ENCODE measurements around the gene ZNF735.
"Not testable (repeated sequence)": the region's sequence is repeated elsewhere in the genome, so short reads cannot be mapped to it uniquely, and the experiment has no call there.

The ZNF735 gene

GRCh38 chr7:64192148-64192704 is 14.8 kb upstream of the ZNF735 start:
- no peak overlapping the region for H4K5ac ChIP-seq (ENCODE audit: low read length)
- H2BK120ac ChIP-seq (ENCODE audit: low read depth, low read length), result no peak overlapping the region
- no peak overlapping the region for H3K4ac ChIP-seq (ENCODE audit: low read depth, low read length)
- H3K79me2 ChIP-seq (ENCODE audit: control insufficient read depth, insufficient read depth, low read length), result no peaks in the 10 kb centered on the region
- no peak overlapping the region for H3K4me2 ChIP-seq (ENCODE audit: low read length)
- H4K8ac ChIP-seq (ENCODE audit: low read depth, low read length), result no peak overlapping the region
- no peaks in the 10 kb centered on the region for H3K36me3 ChIP-seq (ENCODE audit: control insufficient read depth, insufficient read depth, low read length)
- no peak overlapping the region for H2BK5ac ChIP-seq (ENCODE audit: low read length)
- no peak overlapping the region for H2AK5ac ChIP-seq (ENCODE audit: low read length)
- no peaks in the 10 kb centered on the region for H3K4me1 ChIP-seq (ENCODE audit: control insufficient read depth, low read depth, low read length)
- H3K27me3 ChIP-seq (ENCODE audit: insufficient read depth, low read length, poor library complexity), result no peaks in the 10 kb centered on the region
- no peak overlapping the region for H3K23ac ChIP-seq (ENCODE audit: low read length)
- no peak for DNase-seq
- no peak overlapping the region for H3K27ac ChIP-seq (ENCODE audit: low read depth, low read length)
- no peak overlapping the region for H3K56ac ChIP-seq (ENCODE audit: low read length)
- H3K4me3 ChIP-seq (ENCODE audit: low read length), result no peak overlapping the region
- no peak overlapping the region for H2BK15ac ChIP-seq (replicated peaks; ENCODE audit: low read depth)
- WGBS (ENCODE audit: extremely low coverage, insufficient coverage, low lambda C conversion rate), result no CpG with 5 or more reads among the region's 24 CpGs
- no peak overlapping the region for H3K18ac ChIP-seq (ENCODE audit: low read length)
- no peak overlapping the region for H3K9ac ChIP-seq (ENCODE audit: low read length)
- no peaks in the 10 kb centered on the region for H3K79me1 ChIP-seq (ENCODE audit: low read length)

DNA sequence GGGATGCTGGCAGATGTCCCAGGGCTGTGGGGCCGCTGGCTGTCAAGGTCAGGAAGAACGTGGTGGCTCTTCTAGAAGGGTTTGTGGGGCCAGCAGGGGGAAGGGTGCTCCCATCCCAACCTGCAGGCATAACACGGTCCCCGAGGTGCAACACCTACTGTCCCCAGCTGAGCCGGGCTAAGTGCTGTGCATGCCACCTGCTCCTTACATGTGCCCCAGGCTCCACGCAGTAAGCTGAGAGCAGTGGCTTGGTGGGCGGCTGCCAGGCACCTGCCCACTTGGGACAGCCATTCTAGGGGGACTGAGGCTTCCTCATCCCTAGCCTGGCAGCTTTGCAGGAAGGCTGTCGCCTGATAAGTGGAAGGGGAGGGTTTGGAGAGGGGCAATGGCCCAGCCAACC is 14.2 kb upstream of the ZNF735 start:
- Histone ChIP-seq H3K4ac (ENCODE audit: low read depth, low read length) (no peak overlapping the region), H3K56ac (ENCODE audit: low read length) (no peak overlapping the region), H3K27ac (ENCODE audit: low read depth, low read length) (no peak overlapping the region), H3K9ac (ENCODE audit: low read length) (no peak overlapping the region), H2BK120ac (ENCODE audit: low read depth, low read length) (no peak overlapping the region), H3K23ac (ENCODE audit: low read length) (no peak overlapping the region), H3K79me2 (ENCODE audit: control insufficient read depth, insufficient read depth, low read length) (no peaks in the 10 kb centered on the region), H3K4me2 (ENCODE audit: low read length) (no peak overlapping the region), H3K27me3 (ENCODE audit: insufficient read depth, low read length, poor library complexity) (no peaks in the 10 kb centered on the region), H3K36me3 (ENCODE audit: control insufficient read depth, insufficient read depth, low read length) (no peaks in the 10 kb centered on the region), H3K18ac (ENCODE audit: low read length) (no peak overlapping the region), H3K79me1 (ENCODE audit: low read length) (no peaks in the 10 kb centered on the region), H3K4me3 (ENCODE audit: low read length) (no peak overlapping the region), H2BK5ac (ENCODE audit: low read length) (no peak overlapping the region), H2BK15ac (replicated peaks; ENCODE audit: low read depth) (no peak overlapping the region), H3K4me1 (ENCODE audit: control insufficient read depth, low read depth, low read length) (no peaks in the 10 kb centered on the region), H2AK5ac (ENCODE audit: low read length) (no peak overlapping the region), H4K5ac (ENCODE audit: low read length) (no peak overlapping the region), H4K8ac (ENCODE audit: low read depth, low read length) (no peak overlapping the region)
- no peak for DNase-seq
- WGBS (ENCODE audit: extremely low coverage, insufficient coverage, low lambda C conversion rate), result no CpG with 5 or more reads among the region's 8 CpGs

DNA sequence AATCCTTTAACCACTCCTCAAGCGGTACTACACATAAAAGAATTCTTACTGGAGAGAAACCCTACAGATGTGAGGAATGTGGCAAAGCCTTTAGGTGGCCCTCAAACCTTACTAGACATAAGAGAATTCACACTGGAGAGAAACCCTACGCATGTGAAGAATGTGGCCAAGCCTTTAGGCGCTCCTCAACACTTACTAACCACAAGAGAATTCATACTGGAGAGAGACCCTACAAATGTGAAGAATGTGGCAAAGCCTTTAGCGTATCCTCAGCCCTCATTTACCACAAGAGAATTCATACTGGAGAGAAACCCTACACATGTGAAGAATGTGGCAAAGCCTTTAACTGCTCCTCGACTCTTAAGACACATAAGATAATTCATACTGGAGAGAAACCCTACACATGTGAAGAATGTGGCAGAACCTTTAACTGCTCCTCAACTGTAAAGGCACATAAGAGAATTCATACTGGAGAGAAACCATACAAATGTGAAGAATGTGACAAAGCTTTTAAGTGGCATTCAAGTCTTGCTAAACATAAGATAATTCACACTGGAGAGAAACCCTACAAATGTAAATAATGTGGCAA is 12.8 kb downstream of the ZNF735 start:
- H3K4me3 ChIP-seq (ENCODE audit: low read length); H4K8ac ChIP-seq (ENCODE audit: low read depth, low read length); H3K56ac ChIP-seq (ENCODE audit: low read length); H3K4ac ChIP-seq (ENCODE audit: low read depth, low read length); H3K79me1 ChIP-seq (ENCODE audit: low read length); H2AK5ac ChIP-seq (ENCODE audit: low read length); H2BK120ac ChIP-seq (ENCODE audit: low read depth, low read length); H2BK5ac ChIP-seq (ENCODE audit: low read length); H3K9ac ChIP-seq (ENCODE audit: low read length); H3K27me3 ChIP-seq (ENCODE audit: insufficient read depth, low read length, poor library complexity); DNase-seq; H3K18ac ChIP-seq (ENCODE audit: low read length); H3K4me1 ChIP-seq (ENCODE audit: control insufficient read depth, low read depth, low read length); H3K23ac ChIP-seq (ENCODE audit: low read length); H2BK15ac ChIP-seq (replicated peaks; ENCODE audit: low read depth); H3K36me3 ChIP-seq (ENCODE audit: control insufficient read depth, insufficient read depth, low read length); H3K79me2 ChIP-seq (ENCODE audit: control insufficient read depth, insufficient read depth, low read length); H3K27ac ChIP-seq (ENCODE audit: low read depth, low read length); H3K4me2 ChIP-seq (ENCODE audit: low read length); H4K5ac ChIP-seq (ENCODE audit: low read length): not testable (repeated sequence)
- no CpG with 5 or more reads among the region's 5 CpGs for WGBS (ENCODE audit: extremely low coverage, insufficient coverage, low lambda C conversion rate)

DNA sequence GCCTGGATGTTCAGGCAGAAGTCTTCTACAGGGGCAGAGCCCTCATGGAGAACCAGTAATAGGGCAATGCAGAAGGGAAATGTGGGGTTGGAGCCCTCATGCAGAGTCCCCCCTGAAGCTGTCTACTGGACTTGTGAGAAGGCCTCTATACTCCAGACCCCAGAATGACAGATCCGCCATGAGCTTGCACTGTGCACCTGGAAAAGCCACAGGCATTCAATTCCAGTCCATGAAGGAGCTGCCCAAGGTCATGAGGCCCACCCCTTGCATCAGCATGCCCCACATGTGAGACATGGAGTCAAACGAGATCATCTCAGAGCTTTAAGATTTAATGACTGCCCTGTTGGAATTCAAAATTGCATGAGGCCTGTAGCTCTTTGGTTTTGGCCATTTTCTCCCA is 16.4 kb downstream of the ZNF735 start:
- Histone ChIP-seq H3K4ac (ENCODE audit: low read depth, low read length) (no peak overlapping the region), H3K36me3 (ENCODE audit: control insufficient read depth, insufficient read depth, low read length) (no peaks in the 10 kb centered on the region), H2BK5ac (ENCODE audit: low read length) (no peak overlapping the region), H2BK120ac (ENCODE audit: low read depth, low read length) (no peak overlapping the region), H3K27me3 (ENCODE audit: insufficient read depth, low read length, poor library complexity) (no peaks in the 10 kb centered on the region), H3K56ac (ENCODE audit: low read length) (no peak overlapping the region), H4K5ac (ENCODE audit: low read length) (no peak overlapping the region), H3K9ac (ENCODE audit: low read length) (no peak overlapping the region), H3K4me3 (ENCODE audit: low read length) (no peak overlapping the region), H4K8ac (ENCODE audit: low read depth, low read length) (no peak overlapping the region), H3K4me2 (ENCODE audit: low read length) (no peak overlapping the region), H3K4me1 (ENCODE audit: control insufficient read depth, low read depth, low read length) (no peaks in the 10 kb centered on the region), H3K27ac (ENCODE audit: low read depth, low read length) (no peak overlapping the region), H3K23ac (ENCODE audit: low read length) (no peak overlapping the region), H3K79me1 (ENCODE audit: low read length) (no peaks in the 10 kb centered on the region), H3K18ac (ENCODE audit: low read length) (no peak overlapping the region), H3K79me2 (ENCODE audit: control insufficient read depth, insufficient read depth, low read length) (no peaks in the 10 kb centered on the region), H2BK15ac (replicated peaks; ENCODE audit: low read depth) (no peak overlapping the region), H2AK5ac (ENCODE audit: low read length) (no peak overlapping the region)
- no peak for DNase-seq
- no CpG with 5 or more reads among the region's 2 CpGs for WGBS (ENCODE audit: extremely low coverage, insufficient coverage, low lambda C conversion rate)

GRCh38 chr7:64228174-64228573 is 21.2 kb downstream of the ZNF735 start, which contains the start of gene ZNF679:
TSS of gene ZNF679 (plus strand) at chr7:64228474. CDS start at chr7:64249118, 20,644 bp downstream.
- H4K5ac ChIP-seq (ENCODE audit: low read length); H4K8ac ChIP-seq (ENCODE audit: low read depth, low read length); H3K79me1 ChIP-seq (ENCODE audit: low read length); DNase-seq; H3K36me3 ChIP-seq (ENCODE audit: control insufficient read depth, insufficient read depth, low read length); H3K9ac ChIP-seq (ENCODE audit: low read length); H3K27ac ChIP-seq (ENCODE audit: low read depth, low read length); H2BK120ac ChIP-seq (ENCODE audit: low read depth, low read length); H2BK15ac ChIP-seq (replicated peaks; ENCODE audit: low read depth); H2AK5ac ChIP-seq (ENCODE audit: low read length); H3K4me3 ChIP-seq (ENCODE audit: low read length); H3K56ac ChIP-seq (ENCODE audit: low read length); H3K4me2 ChIP-seq (ENCODE audit: low read length); H3K4me1 ChIP-seq (ENCODE audit: control insufficient read depth, low read depth, low read length); H3K23ac ChIP-seq (ENCODE audit: low read length); H3K4ac ChIP-seq (ENCODE audit: low read depth, low read length); H2BK5ac ChIP-seq (ENCODE audit: low read length); H3K18ac ChIP-seq (ENCODE audit: low read length); H3K27me3 ChIP-seq (ENCODE audit: insufficient read depth, low read length, poor library complexity); H3K79me2 ChIP-seq (ENCODE audit: control insufficient read depth, insufficient read depth, low read length): not testable (repeated sequence)
- no CpG with 5 or more reads among the region's 1 CpG for WGBS (ENCODE audit: extremely low coverage, insufficient coverage, low lambda C conversion rate)

All from mesendoderm (in vitro differentiated cells).